ENCODE results near the gene PIWIL4.

GRCh38 chr11:94661444-94661843, 94.3 kb downstream of the PIWIL4 start:
- TF ChIP-seq TCF7L2 (IDR thresholded peaks at IDR 0.05; ENCODE audit: borderline replicate concordance, low read depth, low read length) = no peak
- TF ChIP-seq, protein P1, sequence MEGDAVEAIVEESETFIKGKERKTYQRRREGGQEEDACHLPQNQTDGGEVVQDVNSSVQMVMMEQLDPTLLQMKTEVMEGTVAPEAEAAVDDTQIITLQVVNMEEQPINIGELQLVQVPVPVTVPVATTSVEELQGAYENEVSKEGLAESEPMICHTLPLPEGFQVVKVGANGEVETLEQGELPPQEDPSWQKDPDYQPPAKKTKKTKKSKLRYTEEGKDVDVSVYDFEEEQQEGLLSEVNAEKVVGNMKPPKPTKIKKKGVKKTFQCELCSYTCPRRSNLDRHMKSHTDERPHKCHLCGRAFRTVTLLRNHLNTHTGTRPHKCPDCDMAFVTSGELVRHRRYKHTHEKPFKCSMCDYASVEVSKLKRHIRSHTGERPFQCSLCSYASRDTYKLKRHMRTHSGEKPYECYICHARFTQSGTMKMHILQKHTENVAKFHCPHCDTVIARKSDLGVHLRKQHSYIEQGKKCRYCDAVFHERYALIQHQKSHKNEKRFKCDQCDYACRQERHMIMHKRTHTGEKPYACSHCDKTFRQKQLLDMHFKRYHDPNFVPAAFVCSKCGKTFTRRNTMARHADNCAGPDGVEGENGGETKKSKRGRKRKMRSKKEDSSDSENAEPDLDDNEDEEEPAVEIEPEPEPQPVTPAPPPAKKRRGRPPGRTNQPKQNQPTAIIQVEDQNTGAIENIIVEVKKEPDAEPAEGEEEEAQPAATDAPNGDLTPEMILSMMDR (tag by site-specific recombination; IDR thresholded peaks at IDR 0.05) = no peak
- no peak for TF ChIP-seq ZNF274 (IDR thresholded peaks at IDR 0.05; ENCODE audit: low read length)
- TF ChIP-seq ZNF274 (tag by site-specific recombination; IDR thresholded peaks at IDR 0.05; ENCODE audit: borderline replicate concordance) = no peak
- TF ChIP-seq ZNF121 (tag by site-specific recombination; IDR thresholded peaks at IDR 0.05) = no peak
- TF ChIP-seq, protein P2, sequence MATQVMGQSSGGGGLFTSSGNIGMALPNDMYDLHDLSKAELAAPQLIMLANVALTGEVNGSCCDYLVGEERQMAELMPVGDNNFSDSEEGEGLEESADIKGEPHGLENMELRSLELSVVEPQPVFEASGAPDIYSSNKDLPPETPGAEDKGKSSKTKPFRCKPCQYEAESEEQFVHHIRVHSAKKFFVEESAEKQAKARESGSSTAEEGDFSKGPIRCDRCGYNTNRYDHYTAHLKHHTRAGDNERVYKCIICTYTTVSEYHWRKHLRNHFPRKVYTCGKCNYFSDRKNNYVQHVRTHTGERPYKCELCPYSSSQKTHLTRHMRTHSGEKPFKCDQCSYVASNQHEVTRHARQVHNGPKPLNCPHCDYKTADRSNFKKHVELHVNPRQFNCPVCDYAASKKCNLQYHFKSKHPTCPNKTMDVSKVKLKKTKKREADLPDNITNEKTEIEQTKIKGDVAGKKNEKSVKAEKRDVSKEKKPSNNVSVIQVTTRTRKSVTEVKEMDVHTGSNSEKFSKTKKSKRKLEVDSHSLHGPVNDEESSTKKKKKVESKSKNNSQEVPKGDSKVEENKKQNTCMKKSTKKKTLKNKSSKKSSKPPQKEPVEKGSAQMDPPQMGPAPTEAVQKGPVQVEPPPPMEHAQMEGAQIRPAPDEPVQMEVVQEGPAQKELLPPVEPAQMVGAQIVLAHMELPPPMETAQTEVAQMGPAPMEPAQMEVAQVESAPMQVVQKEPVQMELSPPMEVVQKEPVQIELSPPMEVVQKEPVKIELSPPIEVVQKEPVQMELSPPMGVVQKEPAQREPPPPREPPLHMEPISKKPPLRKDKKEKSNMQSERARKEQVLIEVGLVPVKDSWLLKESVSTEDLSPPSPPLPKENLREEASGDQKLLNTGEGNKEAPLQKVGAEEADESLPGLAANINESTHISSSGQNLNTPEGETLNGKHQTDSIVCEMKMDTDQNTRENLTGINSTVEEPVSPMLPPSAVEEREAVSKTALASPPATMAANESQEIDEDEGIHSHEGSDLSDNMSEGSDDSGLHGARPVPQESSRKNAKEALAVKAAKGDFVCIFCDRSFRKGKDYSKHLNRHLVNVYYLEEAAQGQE (tag by site-specific recombination; IDR thresholded peaks at IDR 0.05) = no peak
- no peak for TF ChIP-seq ZNF16 (tag by site-specific recombination; IDR thresholded peaks at IDR 0.05; ENCODE audit: low read depth)
- TF ChIP-seq ZNF433 (tag by site-specific recombination; IDR thresholded peaks at IDR 0.05; ENCODE audit: low read depth) = no peak
- no peak for TF ChIP-seq TSHZ1 (tag by site-specific recombination; IDR thresholded peaks at IDR 0.05; ENCODE audit: borderline replicate concordance)
- no peak for TF ChIP-seq ZSCAN5A (tag by site-specific recombination; IDR thresholded peaks at IDR 0.05)
- TF ChIP-seq ZNF416 (tag by site-specific recombination; IDR thresholded peaks at IDR 0.05) = no peak
- TF ChIP-seq KLF16 (tag by site-specific recombination; IDR thresholded peaks at IDR 0.05) = no peak
- TF ChIP-seq, protein P3, sequence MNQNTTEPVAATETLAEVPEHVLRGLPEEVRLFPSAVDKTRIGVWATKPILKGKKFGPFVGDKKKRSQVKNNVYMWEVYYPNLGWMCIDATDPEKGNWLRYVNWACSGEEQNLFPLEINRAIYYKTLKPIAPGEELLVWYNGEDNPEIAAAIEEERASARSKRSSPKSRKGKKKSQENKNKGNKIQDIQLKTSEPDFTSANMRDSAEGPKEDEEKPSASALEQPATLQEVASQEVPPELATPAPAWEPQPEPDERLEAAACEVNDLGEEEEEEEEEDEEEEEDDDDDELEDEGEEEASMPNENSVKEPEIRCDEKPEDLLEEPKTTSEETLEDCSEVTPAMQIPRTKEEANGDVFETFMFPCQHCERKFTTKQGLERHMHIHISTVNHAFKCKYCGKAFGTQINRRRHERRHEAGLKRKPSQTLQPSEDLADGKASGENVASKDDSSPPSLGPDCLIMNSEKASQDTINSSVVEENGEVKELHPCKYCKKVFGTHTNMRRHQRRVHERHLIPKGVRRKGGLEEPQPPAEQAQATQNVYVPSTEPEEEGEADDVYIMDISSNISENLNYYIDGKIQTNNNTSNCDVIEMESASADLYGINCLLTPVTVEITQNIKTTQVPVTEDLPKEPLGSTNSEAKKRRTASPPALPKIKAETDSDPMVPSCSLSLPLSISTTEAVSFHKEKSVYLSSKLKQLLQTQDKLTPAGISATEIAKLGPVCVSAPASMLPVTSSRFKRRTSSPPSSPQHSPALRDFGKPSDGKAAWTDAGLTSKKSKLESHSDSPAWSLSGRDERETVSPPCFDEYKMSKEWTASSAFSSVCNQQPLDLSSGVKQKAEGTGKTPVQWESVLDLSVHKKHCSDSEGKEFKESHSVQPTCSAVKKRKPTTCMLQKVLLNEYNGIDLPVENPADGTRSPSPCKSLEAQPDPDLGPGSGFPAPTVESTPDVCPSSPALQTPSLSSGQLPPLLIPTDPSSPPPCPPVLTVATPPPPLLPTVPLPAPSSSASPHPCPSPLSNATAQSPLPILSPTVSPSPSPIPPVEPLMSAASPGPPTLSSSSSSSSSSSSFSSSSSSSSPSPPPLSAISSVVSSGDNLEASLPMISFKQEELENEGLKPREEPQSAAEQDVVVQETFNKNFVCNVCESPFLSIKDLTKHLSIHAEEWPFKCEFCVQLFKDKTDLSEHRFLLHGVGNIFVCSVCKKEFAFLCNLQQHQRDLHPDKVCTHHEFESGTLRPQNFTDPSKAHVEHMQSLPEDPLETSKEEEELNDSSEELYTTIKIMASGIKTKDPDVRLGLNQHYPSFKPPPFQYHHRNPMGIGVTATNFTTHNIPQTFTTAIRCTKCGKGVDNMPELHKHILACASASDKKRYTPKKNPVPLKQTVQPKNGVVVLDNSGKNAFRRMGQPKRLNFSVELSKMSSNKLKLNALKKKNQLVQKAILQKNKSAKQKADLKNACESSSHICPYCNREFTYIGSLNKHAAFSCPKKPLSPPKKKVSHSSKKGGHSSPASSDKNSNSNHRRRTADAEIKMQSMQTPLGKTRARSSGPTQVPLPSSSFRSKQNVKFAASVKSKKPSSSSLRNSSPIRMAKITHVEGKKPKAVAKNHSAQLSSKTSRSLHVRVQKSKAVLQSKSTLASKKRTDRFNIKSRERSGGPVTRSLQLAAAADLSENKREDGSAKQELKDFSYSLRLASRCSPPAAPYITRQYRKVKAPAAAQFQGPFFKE (tag by site-specific recombination; IDR thresholded peaks at IDR 0.05; ENCODE audit: borderline replicate concordance) = no peak
